K562 (cell line): ENCODE data around the gene C19orf67. TPM values are rescaled to one million over a fixed set of nuclear protein-coding genes. Genes with fewer than 3 reads are reported as not detected.

Source experiments
- ATAC-seq: fragments of 200-7000 bp; cut with Tn5 transposase; 3 replicates; pipeline ENCODE4 v1.9.1; 2020; ENCODE audit warnings: moderate library complexity
- BruUV-seq: library from RNA; stranded (reverse); fragments of 400-500 nt; replicated peaks from 2 replicates; lab custom pipeline; 2021; lab: Mats Ljungman, UMichigan
- CTCF ChIA-PET: fragments of 300-600 bp; formaldehyde crosslinking; extraction: SDS; loops from one replicate; lab custom pipeline; 2021; ENCODE audit warnings: low intra/inter-chr PET ratio; lab: Yijun Ruan, JAX
- POLR2A ChIA-PET: fragments of 300-600, 350-650 bp; sonication (Branson Sonifier 250); formaldehyde crosslinking; extraction: SDS; loops from one replicate; lab custom pipeline; 2021; ENCODE audit warnings: antibody characterized with exemption, inconsistent platforms; lab: Yijun Ruan, JAX
- DNase-seq, 4 experiments: peaks; one replicate each; pipeline versions ENCODE4 v3.0.0 to v3.0.0-alpha.2; 2011 to 2018; ENCODE audit warnings: low spot score in 3 of 4, mixed read lengths in 3 of 4; ENCODE audit errors: extremely low read depth in 1 of 4
- FAIRE-seq: peaks from 2 replicates; lab custom pipeline; 2011; peaks lifted over from hg19 to GRCh38; lab: Jason Lieb, UNC
- H2AFZ ChIP-seq: 2 replicates; pipeline ENCODE4 v1.6.0; 2011; ENCODE audit warnings: low read depth, low read length, control low read depth, inconsistent platforms
- H3K27ac ChIP-seq: fragments of 200-600 bp; 3 replicates; pipeline ENCODE4 v1.8.0; 2011; ENCODE audit warnings: low read depth, mild to moderate bottlenecking, control low read depth, inconsistent platforms, low read length, moderate library complexity, mixed read lengths; ENCODE audit errors: extremely low read depth
- H3K27me3 ChIP-seq, 2 experiments: fragments of 300-600 bp in 1 of 2; 2 replicates in 1 of 2; 3 replicates in 1 of 2; pipeline versions ENCODE4 v1.6.0 to v1.8.0; 2011; ENCODE audit warnings: inconsistent platforms in 2 of 2, low read length in 2 of 2, mild to moderate bottlenecking in 1 of 2, mixed read lengths in 1 of 2, moderate library complexity in 1 of 2; ENCODE audit not compliant: control insufficient read depth in 2 of 2, insufficient read depth in 2 of 2
- H3K36me3 ChIP-seq: fragments of 300-600 bp; 3 replicates; pipeline ENCODE4 v1.8.0; 2011; ENCODE audit warnings: mild to moderate bottlenecking, low read length, inconsistent platforms; ENCODE audit not compliant: control insufficient read depth, insufficient read depth
- H3K4me1 ChIP-seq, 2 experiments: fragments of 200-600 bp in 1 of 2; replicated peaks in 1 of 2; 2 replicates in 1 of 2; 3 replicates in 1 of 2; pipeline versions ENCODE4 v1.5.1 to v1.8.0; 2011; ENCODE audit warnings: inconsistent platforms in 2 of 2, low read length in 2 of 2, mild to moderate bottlenecking in 1 of 2, mixed read lengths in 1 of 2, moderate library complexity in 1 of 2; ENCODE audit not compliant: control insufficient read depth in 2 of 2, insufficient read depth in 2 of 2
- H3K4me2 ChIP-seq: 2 replicates; pipeline ENCODE4 v1.6.1; 2011; ENCODE audit warnings: low read length, control low read depth, inconsistent platforms, mixed read lengths; ENCODE audit not compliant: insufficient read depth
- H3K4me3 ChIP-seq: fragments of 200-600 bp; sonication (generic), shearing (Covaris generic); 2 replicates; pipeline ENCODE4 v1.5.1; 2016; ENCODE audit warnings: control low read depth, inconsistent platforms
- H3K79me2 ChIP-seq: fragments of 200-600 bp; 3 replicates; pipeline ENCODE4 v1.8.0; 2011; ENCODE audit warnings: low read length, inconsistent platforms; ENCODE audit not compliant: control insufficient read depth, insufficient read depth
- H3K9ac ChIP-seq, 2 experiments: 2 replicates each; pipeline versions ENCODE4 v1.6.0 to v1.6.1; 2011; ENCODE audit warnings: low read depth in 2 of 2, low read length in 2 of 2, control low read depth in 1 of 2, inconsistent platforms in 1 of 2, mild to moderate bottlenecking in 1 of 2, mixed read lengths in 1 of 2; ENCODE audit not compliant: insufficient read depth in 1 of 2
- H3K9me1 ChIP-seq: one replicate; pipeline ENCODE4 v1.6.0; 2011; ENCODE audit warnings: inconsistent platforms, mild to moderate bottlenecking, low read length, moderate library complexity; ENCODE audit not compliant: control insufficient read depth, insufficient read depth
- H3K9me3 ChIP-seq: replicated peaks from 2 replicates; pipeline ENCODE4 v1.5.1; 2011; ENCODE audit warnings: low read depth, low read length, inconsistent platforms; ENCODE audit not compliant: control insufficient read depth, insufficient read depth
- H4K20me1 ChIP-seq: replicated peaks from 2 replicates; pipeline ENCODE4 v1.6.1; 2011; ENCODE audit warnings: low read length, inconsistent platforms, mixed read lengths; ENCODE audit not compliant: control insufficient read depth, insufficient read depth
- CBFA2T3 ChIP-seq: fragments of 450-650 bp; IDR thresholded peaks from 2 replicates; pipeline ENCODE4 v1.6.1; 2017
- DNMT1 ChIP-seq: fragments of 450-650 bp; IDR thresholded peaks from 2 replicates; pipeline ENCODE4 v1.6.1; 2016; ENCODE audit warnings: antibody characterized with exemption, mild to moderate bottlenecking
- FOSL1 ChIP-seq: fragments of 200-800 bp; sonication (Bioruptor generic); conservative IDR thresholded peaks from 2 replicates; pipeline ENCODE4 v1.6.1; 2016; ENCODE audit warnings: missing genetic modification characterization, missing compliant biosample characterization
- FOXJ2 ChIP-seq: fragments of 200-800 bp; sonication (Bioruptor generic); IDR thresholded peaks from 2 replicates; pipeline ENCODE4 v1.6.1; 2016; ENCODE audit warnings: missing genetic modification characterization, missing compliant biosample characterization
- MAZ ChIP-seq, 2 experiments: fragments of 450-650 bp in 1 of 2; sonication (generic) in 1 of 2; formaldehyde crosslinking; IDR thresholded peaks in 1 of 2; conservative IDR thresholded peaks in 1 of 2; 2 replicates each; pipeline versions ENCODE4 v1.4.0 to v1.5.0; 2020; ENCODE audit warnings: mild to moderate bottlenecking in 1 of 2, missing genetic modification reagents in 1 of 2
- NEUROD1 ChIP-seq: fragments of 150-350 bp; IDR thresholded peaks from 2 replicates; pipeline ENCODE4 v1.6.1; 2014; ENCODE audit warnings: borderline replicate concordance, low read length, low read depth; ENCODE audit not compliant: partially characterized antibody
- RB1 ChIP-seq: fragments of 450-650 bp; IDR thresholded peaks from 2 replicates; pipeline ENCODE4 v1.6.1; 2017; ENCODE audit warnings: low read depth, mild to moderate bottlenecking
- TAF1 ChIP-seq: IDR thresholded peaks from 2 replicates; pipeline ENCODE4 v1.6.1; 2011; ENCODE audit warnings: mild to moderate bottlenecking, low read length, moderate library complexity; ENCODE audit not compliant: insufficient read depth, control insufficient read depth, severe bottlenecking; ENCODE audit errors: extremely low read depth
- ZNF263 ChIP-seq: sonication (generic); formaldehyde crosslinking; IDR thresholded peaks from 2 replicates; pipeline ENCODE4 v1.8.0; 2022; ENCODE audit warnings: mild to moderate bottlenecking, missing genetic modification reagents, borderline replicate concordance
- ZNF384 ChIP-seq: IDR thresholded peaks from 2 replicates; pipeline ENCODE4 v1.6.1; 2012; ENCODE audit warnings: low read depth, low read length, improper control_type of control experiment
- WGBS: fragments of 100-300 bp; shearing (Covaris generic); methylation state at CpG from one replicate; pipeline ENCODE4 v1.1.6; 2016; ENCODE audit warnings: low coverage, mixed read lengths; ENCODE audit not compliant: insufficient coverage; ENCODE audit errors: missing lambda C conversion rate; 5-methylcytosine and 5-hydroxymethylcytosine counted together
- in situ Hi-C: fragments of 300-500 bp; cut with MboI; formaldehyde crosslinking; loops from 4 replicates; pipeline ENCODE4 v1.15.0; 2018; ENCODE audit warnings: inconsistent platforms, mixed read lengths
- intact Hi-C: fragments of 100-400 bp; cut with micrococcal nuclease; formaldehyde crosslinking; loops from 2 replicates; pipeline ENCODE4 v1.14.2; 2022
- polyA plus RNA-seq, 8 experiments: library from polyadenylated mRNA; depleted of rRNA in 4 of 8; stranded (reverse) in 5 of 8; unstranded in 3 of 8; fragments of >200 nt; fragmentation: Nextera tagmentation in 2 of 8; fragmentation: Illumina TruSeq in 1 of 8; extraction: Ambion mirVana in 2 of 8; extraction: Trizol in 1 of 8; gene quantifications; 2 replicates each; pipeline versions ENCODE4 v1.2.1 to v1.2.3, GENCODE V29; 2011 to 2014; ENCODE audit warnings: inconsistent platforms in 1 of 8, missing spikeins in 1 of 8
- total RNA-seq, 7 experiments: library from RNA; depleted of rRNA in 6 of 7; stranded (reverse); fragments of >200 nt in 6 of 7; fragmentation: Illumina TruSeq in 2 of 7; extraction: Trizol in 2 of 7; gene quantifications; 2 replicates each; pipeline versions ENCODE4 v1.2.1 to v1.2.3, GENCODE V29; 2011 to 2021; ENCODE audit warnings: low replicate concordance in 1 of 7
- TF ChIP-seq, protein P1 (sequence below), 2 experiments: fragments of 450-650 bp in 1 of 2; sonication (generic) in 1 of 2; formaldehyde crosslinking in 1 of 2; IDR thresholded peaks in 1 of 2; conservative IDR thresholded peaks in 1 of 2; 2 replicates each; pipeline versions ENCODE4 v1.6.1 to v1.8.1; 2016 to 2023; ENCODE audit warnings: mild to moderate bottlenecking in 2 of 2, moderate library complexity in 2 of 2, inconsistent platforms in 1 of 2, missing genetic modification reagents in 1 of 2
- TF ChIP-seq, protein P2 (sequence below), 3 experiments: fragments of 200-800 bp in 1 of 3; sonication (Bioruptor generic) in 1 of 3; sonication (generic) in 1 of 3; formaldehyde crosslinking in 1 of 3; IDR thresholded peaks; 2 replicates each; pipeline versions ENCODE4 v1.6.1 to v1.8.0; 2016 to 2022; ENCODE audit warnings: mild to moderate bottlenecking in 2 of 3, missing compliant biosample characterization in 2 of 3, missing genetic modification characterization in 2 of 3, missing genetic modification reagents in 1 of 3
- TF ChIP-seq, protein P3 (sequence below): fragments of 200-800 bp; sonication (Bioruptor generic); IDR thresholded peaks from 2 replicates; pipeline ENCODE4 v1.6.1; 2017; ENCODE audit warnings: missing genetic modification characterization, missing compliant biosample characterization
- TF ChIP-seq, protein P4 (sequence below): fragments of 250-450 bp; sonication (Bioruptor Pico); IDR thresholded peaks from 2 replicates; pipeline ENCODE4 v1.4.0; 2020; ENCODE audit warnings: mild to moderate bottlenecking

C19orf67 gene
- total and polyA plus RNA-seq, 9 of the 15 experiments (the other 6 are each of a cell fraction or from before 2014, with no cell fraction given), result 0.29 to 1.8 (median 0.51) TPM; not detected in 3

DNA sequence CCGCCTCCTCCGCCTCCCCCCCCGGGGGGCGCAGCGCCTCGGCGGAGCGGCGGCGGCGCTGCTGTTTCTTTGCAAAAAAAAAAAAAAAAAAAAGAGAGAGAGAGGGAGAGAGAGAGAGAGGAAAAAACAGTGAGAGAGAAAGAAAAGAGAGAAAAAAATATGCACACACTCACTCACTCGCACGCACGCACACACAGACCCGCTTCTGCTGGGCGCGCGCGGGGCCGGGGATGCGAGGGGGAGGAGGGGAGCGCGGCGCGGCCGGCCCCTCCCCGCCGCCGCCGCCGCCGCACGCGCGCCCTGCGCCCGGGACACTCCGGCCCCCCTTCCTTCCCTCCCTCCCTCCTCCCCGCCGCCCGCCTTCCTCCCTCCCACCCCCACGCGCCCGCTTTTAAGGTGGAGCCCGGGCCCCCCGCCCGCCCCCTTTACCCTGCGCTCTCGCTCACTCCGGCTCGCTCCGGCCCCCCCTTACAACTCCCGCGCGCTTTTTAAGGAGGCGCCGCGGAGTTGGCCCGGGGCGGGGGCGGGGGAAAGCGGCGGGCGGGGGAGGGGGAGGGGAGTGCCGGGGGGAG is 5.0 kb upstream of the C19orf67 start, which contains the start of gene SAMD1:
SAMD1 (minus strand) TSS at position 243 of the 572 bp plus-strand sequence.
- BruUV-seq, result no TSS peak
- Histone ChIP-seq H3K4me3 (peak within 1 kb of the TSS; percentile 94), H3K4me2 (peak within 1 kb of the TSS; percentile 96), H4K20me1 (no peaks in the 10 kb centered on the region), H3K27ac (peak within 1 kb of the TSS; percentile 97), H3K36me3 (peaks cover 22% of the 10 kb centered on the region; the same call in 2 of the 3 replicates), H3K9me1 (no peaks in the 10 kb centered on the region), H3K9me3 (peaks cover 10% of the 10 kb centered on the region), H2AFZ (peak within 1 kb of the TSS; percentile 90), H3K9ac (peak within 1 kb of the TSS; percentile 87 to 95), H3K79me2 (peaks cover 11% of the 10 kb centered on the region), H3K4me1 (peaks cover 8 to 33% of the 10 kb centered on the region in 2 experiments; a peak in 3 of 5 replicates), H3K27me3 (no peaks in the 10 kb centered on the region)
- WGBS, result no CpG with 5 or more reads among the region's 65 CpGs
- FAIRE-seq, result no peak
- peak; percentile 87 to 96 (median 90) for DNase-seq
- ChIA-PET CTCF (interaction anchor here (0.6 kb wide), 1 partner anchor 75 kb away, joined by 3 read pairs; no protein-coding TSS in a partner anchor), POLR2A (no interaction called here)
- intact Hi-C loops (loop anchor here (2.0 kb wide), 1 partner anchor 46 kb away; the partner anchor contains the start of gene ASF1B), in situ Hi-C loops (no loop called here)
- peak; percentile 60 for ATAC-seq
- TF ChIP-seq FOXJ2 (0 out of 2 replicates have a peak, but pooled peaks have one; percentile 54), ZNF263 (CRISPR knock-in tag) (peak; percentile 79; the same call in 1 of the 2 replicates), MAZ (CRISPR knock-in tag; conservative IDR thresholded peaks at IDR 0.05 in 1 of 2, IDR thresholded peaks at IDR 0.05 in 1 of 2) (0 out of 4 replicates have a peak, but pooled peaks of 1 of the 2 experiments have one; percentile 25), RB1 (0 out of 2 replicates have a peak, but pooled peaks have one; percentile 33), NEUROD1 (peak; percentile 12), FOSL1 (tag) (0 out of 2 replicates have a peak, but pooled peaks have one; percentile 18), DNMT1 (no peak), TAF1 (peak; percentile 7), CBFA2T3 (no peak), ZNF384 (peak; percentile 90)
- TF ChIP-seq, protein P1, sequence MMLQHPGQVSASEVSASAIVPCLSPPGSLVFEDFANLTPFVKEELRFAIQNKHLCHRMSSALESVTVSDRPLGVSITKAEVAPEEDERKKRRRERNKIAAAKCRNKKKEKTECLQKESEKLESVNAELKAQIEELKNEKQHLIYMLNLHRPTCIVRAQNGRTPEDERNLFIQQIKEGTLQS (IDR thresholded peaks at IDR 0.05), result no peak
- TF ChIP-seq, protein P1 (CRISPR knock-in tag; conservative IDR thresholded peaks at IDR 0.05), result no peak
- TF ChIP-seq, protein P2, sequence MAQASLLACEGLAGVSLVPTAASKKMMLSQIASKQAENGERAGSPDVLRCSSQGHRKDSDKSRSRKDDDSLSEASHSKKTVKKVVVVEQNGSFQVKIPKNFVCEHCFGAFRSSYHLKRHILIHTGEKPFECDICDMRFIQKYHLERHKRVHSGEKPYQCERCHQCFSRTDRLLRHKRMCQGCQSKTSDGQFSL (CRISPR knock-in tag; IDR thresholded peaks at IDR 0.05), result no peak
- TF ChIP-seq, protein P2 (tag; IDR thresholded peaks at IDR 0.05), result peak in 1 of 2 experiments; percentile 58; a peak in 1 of 4 replicates
- TF ChIP-seq, protein P3, sequence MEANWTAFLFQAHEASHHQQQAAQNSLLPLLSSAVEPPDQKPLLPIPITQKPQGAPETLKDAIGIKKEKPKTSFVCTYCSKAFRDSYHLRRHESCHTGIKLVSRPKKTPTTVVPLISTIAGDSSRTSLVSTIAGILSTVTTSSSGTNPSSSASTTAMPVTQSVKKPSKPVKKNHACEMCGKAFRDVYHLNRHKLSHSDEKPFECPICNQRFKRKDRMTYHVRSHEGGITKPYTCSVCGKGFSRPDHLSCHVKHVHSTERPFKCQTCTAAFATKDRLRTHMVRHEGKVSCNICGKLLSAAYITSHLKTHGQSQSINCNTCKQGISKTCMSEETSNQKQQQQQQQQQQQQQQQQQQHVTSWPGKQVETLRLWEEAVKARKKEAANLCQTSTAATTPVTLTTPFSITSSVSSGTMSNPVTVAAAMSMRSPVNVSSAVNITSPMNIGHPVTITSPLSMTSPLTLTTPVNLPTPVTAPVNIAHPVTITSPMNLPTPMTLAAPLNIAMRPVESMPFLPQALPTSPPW (CRISPR knock-in tag), result peak; percentile 99
- TF ChIP-seq, protein P4, sequence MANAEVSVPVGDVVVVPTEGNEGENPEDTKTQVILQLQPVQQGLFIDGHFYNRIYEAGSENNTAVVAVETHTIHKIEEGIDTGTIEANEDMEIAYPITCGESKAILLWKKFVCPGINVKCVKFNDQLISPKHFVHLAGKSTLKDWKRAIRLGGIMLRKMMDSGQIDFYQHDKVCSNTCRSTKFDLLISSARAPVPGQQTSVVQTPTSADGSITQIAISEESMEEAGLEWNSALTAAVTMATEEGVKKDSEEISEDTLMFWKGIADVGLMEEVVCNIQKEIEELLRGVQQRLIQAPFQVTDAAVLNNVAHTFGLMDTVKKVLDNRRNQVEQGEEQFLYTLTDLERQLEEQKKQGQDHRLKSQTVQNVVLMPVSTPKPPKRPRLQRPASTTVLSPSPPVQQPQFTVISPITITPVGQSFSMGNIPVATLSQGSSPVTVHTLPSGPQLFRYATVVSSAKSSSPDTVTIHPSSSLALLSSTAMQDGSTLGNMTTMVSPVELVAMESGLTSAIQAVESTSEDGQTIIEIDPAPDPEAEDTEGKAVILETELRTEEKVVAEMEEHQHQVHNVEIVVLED, result peak; percentile 39; the same call in 1 of the 2 replicates
